Activated CD4-positive, alpha-beta T cell treated with anti-CD3 and anti-CD28 coated beads, Interleukin-10, Interleukin-2, amounts not matched to agents 100 ng/mL and 50 ng/mL, durations not matched to agents 16 hours and 8 hours (primary cell): Measurements from ENCODE around the gene SMOC2.
A peak's percentile ranks its signal among the peaks of the same experiment; 100 is the strongest.
"Not testable (repeated sequence)": the region's sequence is repeated elsewhere in the genome, so short reads cannot be mapped to it uniquely, and the experiment has no call there.

Experiments
- DNase-seq: peaks from one replicate; pipeline ENCODE4 v3.0.0-alpha.2; 2020

SMOC2 gene

GRCh38 chr6:168609914-168610490, 169.0 kb downstream of the SMOC2 start:
- DNase-seq: no peak

GRCh38 chr6:168610966-168611365, 170.0 kb downstream of the SMOC2 start:
- DNase-seq: not testable (repeated sequence)

GRCh38 chr6:168611691-168612090, 170.7 kb downstream of the SMOC2 start:
- no peak for DNase-seq

- no peak for DNase-seq
Measured at GRCh38 chr6:168612586-168612985, 171.6 kb downstream of the SMOC2 start.

- DNase-seq: no peak
Measured at GRCh38 chr6:168615837-168616236, 174.9 kb downstream of the SMOC2 start.

- DNase-seq: no peak
Measured at GRCh38 chr6:168616816-168617765, 176.1 kb downstream of the SMOC2 start.

- no peak for DNase-seq
Measured at GRCh38 chr6:168618546-168619315, 177.7 kb downstream of the SMOC2 start.

GRCh38 chr6:168619560-168620314, 178.8 kb downstream of the SMOC2 start:
- DNase-seq: peak; percentile 18

GRCh38 chr6:168620578-168620977, 179.6 kb downstream of the SMOC2 start:
- DNase-seq: no peak

- DNase-seq: no peak
Measured at GRCh38 chr6:168623736-168624135, 182.8 kb downstream of the SMOC2 start.

GRCh38 chr6:168624540-168624939, 183.6 kb downstream of the SMOC2 start:
- no peak for DNase-seq

- no peak for DNase-seq
Measured at GRCh38 chr6:168624948-168625347, 184.0 kb downstream of the SMOC2 start.

GRCh38 chr6:168625602-168626001, 184.6 kb downstream of the SMOC2 start:
- no peak for DNase-seq

- DNase-seq: no peak
Measured at GRCh38 chr6:168626046-168626602, 185.1 kb downstream of the SMOC2 start.

GRCh38 chr6:168627506-168628175, 186.7 kb downstream of the SMOC2 start:
- DNase-seq: no peak

GRCh38 chr6:168628176-168628553, 187.2 kb downstream of the SMOC2 start:
- DNase-seq: no peak

- DNase-seq: no peak
Measured at GRCh38 chr6:168628732-168629245, 187.8 kb downstream of the SMOC2 start.

- DNase-seq: no peak
Measured at GRCh38 chr6:168631564-168631963, 190.6 kb downstream of the SMOC2 start.

GRCh38 chr6:168632694-168633093, 191.7 kb downstream of the SMOC2 start:
- DNase-seq: no peak

GRCh38 chr6:168634541-168635328, 193.8 kb downstream of the SMOC2 start:
- no peak for DNase-seq
